Effector memory CD4-positive, alpha-beta T cell (primary cell): ENCODE data around the gene CSTB.

Experiments used
- DNase-seq, 3 donors: peaks; one replicate each; pipeline ENCODE4 v3.0.0-alpha.2; 2020
- H3K27ac ChIP-seq: 2 replicates; pipeline ENCODE4 v1.7.0; 2013; ENCODE audit warnings: mild to moderate bottlenecking, low read length, moderate library complexity; ENCODE audit not compliant: insufficient read depth, poor library complexity, severe bottlenecking
- H3K27me3 ChIP-seq: replicated peaks from 2 replicates; pipeline ENCODE4 v1.7.0; 2013; ENCODE audit warnings: mild to moderate bottlenecking, low read length; ENCODE audit not compliant: insufficient read depth, control insufficient read depth, poor library complexity, severe bottlenecking
- H3K36me3 ChIP-seq: 2 replicates; pipeline ENCODE4 v1.7.0; 2013; ENCODE audit warnings: mild to moderate bottlenecking, low read length, moderate library complexity; ENCODE audit not compliant: control insufficient read depth, insufficient read depth
- H3K4me1 ChIP-seq: 2 replicates; pipeline ENCODE4 v1.7.0; 2013; ENCODE audit warnings: low read length, mild to moderate bottlenecking; ENCODE audit not compliant: control insufficient read depth, insufficient read depth, poor library complexity, severe bottlenecking
- H3K4me3 ChIP-seq: 2 replicates; pipeline ENCODE4 v1.7.0; 2013; ENCODE audit warnings: low read length, low read depth, mild to moderate bottlenecking; ENCODE audit not compliant: insufficient read depth, poor library complexity, severe bottlenecking
- H3K9me3 ChIP-seq: 2 replicates; pipeline ENCODE4 v1.7.0; 2013; ENCODE audit warnings: mild to moderate bottlenecking, low read length, moderate library complexity; ENCODE audit not compliant: control insufficient read depth

The CSTB gene

DNA sequence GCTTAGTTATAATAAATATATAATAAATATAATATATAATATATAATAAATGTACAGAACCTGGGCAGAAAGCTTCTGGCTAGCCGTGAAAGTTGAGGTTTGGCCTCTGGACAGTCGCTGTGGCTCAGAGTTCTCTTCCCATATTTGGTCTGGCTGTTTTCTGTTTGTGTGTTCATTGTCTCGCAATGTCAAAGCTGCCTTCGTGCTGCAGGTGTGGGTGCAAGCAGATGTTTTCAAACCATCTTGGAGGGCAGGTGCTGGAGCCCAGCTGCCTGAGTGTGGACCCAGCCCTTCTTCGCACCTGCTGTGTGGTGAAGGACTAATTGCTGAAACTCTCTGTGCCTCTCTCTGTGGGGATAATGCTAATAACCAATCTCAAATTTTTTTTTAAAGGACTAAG, 3.6 kb upstream of the CSTB start:
- peaks cover 16% of the 10 kb centered on the region for H3K4me1 ChIP-seq
- no peaks in the 10 kb centered on the region for H3K36me3 ChIP-seq
- DNase-seq = no peak
- no peak overlapping the region for H3K4me3 ChIP-seq
- no peaks in the 10 kb centered on the region for H3K27me3 ChIP-seq
- no peak overlapping the region for H3K27ac ChIP-seq
- no peaks in the 10 kb centered on the region for H3K9me3 ChIP-seq

GRCh38 chr21:43778469-43779335, 2.6 kb upstream of the CSTB start:
- H3K4me1 ChIP-seq = peaks cover 18% of the 10 kb centered on the region
- no peak overlapping the region for H3K27ac ChIP-seq
- H3K27me3 ChIP-seq = no peaks in the 10 kb centered on the region
- H3K36me3 ChIP-seq = peaks cover 7% of the 10 kb centered on the region
- H3K9me3 ChIP-seq = no peaks in the 10 kb centered on the region
- DNase-seq = no peak
- no peak overlapping the region for H3K4me3 ChIP-seq

- no peak for DNase-seq
- H3K4me3 ChIP-seq = no peak overlapping the region
- H3K27me3 ChIP-seq = no peaks in the 10 kb centered on the region
- H3K9me3 ChIP-seq = no peaks in the 10 kb centered on the region
- H3K27ac ChIP-seq = no peak overlapping the region
- H3K36me3 ChIP-seq = peaks cover 15% of the 10 kb centered on the region
- peaks cover 18% of the 10 kb centered on the region for H3K4me1 ChIP-seq
Observed at GRCh38 chr21:43777953-43778352, 1.8 kb upstream of the CSTB start.

DNA sequence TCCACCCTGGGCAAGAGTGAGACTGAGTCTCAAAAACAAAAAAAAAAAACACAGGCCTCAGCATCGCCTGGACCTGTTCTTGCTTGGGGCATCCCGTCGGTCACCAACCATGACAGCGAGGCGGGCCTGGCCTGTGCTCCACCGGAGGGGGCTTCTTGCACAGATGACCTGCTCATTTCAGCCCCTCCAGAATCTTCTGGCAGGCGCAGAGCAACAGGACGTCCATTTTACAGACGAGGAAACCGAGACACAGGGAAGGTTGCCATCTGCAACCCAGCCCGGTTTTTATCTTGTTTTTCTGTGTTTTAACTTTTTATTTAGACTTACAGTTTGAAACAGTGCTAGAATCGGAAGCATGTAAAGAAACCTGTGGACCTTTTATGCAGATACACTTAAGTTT, 918 bp downstream of the CSTB start:
- Histone ChIP-seq H3K4me1 (peaks cover 18% of the 10 kb centered on the region), H3K27ac (peak overlapping the region; percentile 70), H3K4me3 (peak overlapping the region; percentile 94), H3K9me3 (no peaks in the 10 kb centered on the region), H3K36me3 (peaks cover 16% of the 10 kb centered on the region), H3K27me3 (no peaks in the 10 kb centered on the region)
- DNase-seq = no peak

DNA sequence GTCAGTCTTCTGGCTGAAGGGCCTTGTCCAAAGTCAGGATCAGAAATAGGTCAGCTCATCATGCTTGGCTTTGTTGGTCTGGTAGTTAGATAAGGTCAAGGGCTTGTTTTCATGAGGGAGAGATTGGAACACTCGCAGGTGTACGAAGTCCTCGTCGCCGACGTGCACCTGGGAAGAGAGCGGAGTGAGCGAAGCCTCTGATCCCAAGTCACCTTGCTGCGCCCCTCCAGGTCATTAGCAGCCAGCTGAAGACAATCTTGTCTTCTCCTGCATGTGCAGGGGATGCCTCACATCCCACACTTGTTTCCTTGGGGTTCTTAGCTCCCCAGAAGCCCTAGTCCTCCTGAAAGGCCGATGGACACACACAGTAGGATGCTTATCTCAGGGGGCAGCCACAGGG, 1.9 kb downstream of the CSTB start:
- DNase-seq = no peak
- Histone ChIP-seq H3K27ac (no peak overlapping the region), H3K9me3 (no peaks in the 10 kb centered on the region), H3K4me1 (peaks cover 18% of the 10 kb centered on the region), H3K36me3 (peaks cover 16% of the 10 kb centered on the region), H3K27me3 (no peaks in the 10 kb centered on the region), H3K4me3 (no peak overlapping the region)

DNA sequence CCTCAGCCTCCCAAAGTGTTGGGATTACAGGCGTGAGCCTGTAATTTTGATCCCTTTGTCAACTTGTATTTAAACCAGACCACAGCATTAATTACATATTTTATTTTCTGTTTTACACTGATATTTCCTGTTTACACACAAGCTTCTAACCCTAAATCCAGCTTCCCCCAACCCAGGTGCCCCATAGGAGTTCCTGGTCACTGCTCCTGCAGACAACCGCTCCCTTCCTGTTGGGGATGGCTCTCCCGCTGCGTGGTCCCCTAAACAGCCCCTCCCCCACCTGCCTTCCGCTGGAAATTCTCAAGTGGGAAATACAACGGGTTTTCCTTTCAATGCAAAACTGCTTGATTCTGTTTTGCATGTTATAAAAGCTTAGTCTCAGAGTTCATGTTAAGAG, 3.7 kb downstream of the CSTB start:
- Histone ChIP-seq H3K4me3 (no peak overlapping the region), H3K9me3 (no peaks in the 10 kb centered on the region), H3K4me1 (peaks cover 11% of the 10 kb centered on the region), H3K27me3 (no peaks in the 10 kb centered on the region), H3K36me3 (peaks cover 16% of the 10 kb centered on the region), H3K27ac (no peak overlapping the region)
- DNase-seq = no peak

DNA sequence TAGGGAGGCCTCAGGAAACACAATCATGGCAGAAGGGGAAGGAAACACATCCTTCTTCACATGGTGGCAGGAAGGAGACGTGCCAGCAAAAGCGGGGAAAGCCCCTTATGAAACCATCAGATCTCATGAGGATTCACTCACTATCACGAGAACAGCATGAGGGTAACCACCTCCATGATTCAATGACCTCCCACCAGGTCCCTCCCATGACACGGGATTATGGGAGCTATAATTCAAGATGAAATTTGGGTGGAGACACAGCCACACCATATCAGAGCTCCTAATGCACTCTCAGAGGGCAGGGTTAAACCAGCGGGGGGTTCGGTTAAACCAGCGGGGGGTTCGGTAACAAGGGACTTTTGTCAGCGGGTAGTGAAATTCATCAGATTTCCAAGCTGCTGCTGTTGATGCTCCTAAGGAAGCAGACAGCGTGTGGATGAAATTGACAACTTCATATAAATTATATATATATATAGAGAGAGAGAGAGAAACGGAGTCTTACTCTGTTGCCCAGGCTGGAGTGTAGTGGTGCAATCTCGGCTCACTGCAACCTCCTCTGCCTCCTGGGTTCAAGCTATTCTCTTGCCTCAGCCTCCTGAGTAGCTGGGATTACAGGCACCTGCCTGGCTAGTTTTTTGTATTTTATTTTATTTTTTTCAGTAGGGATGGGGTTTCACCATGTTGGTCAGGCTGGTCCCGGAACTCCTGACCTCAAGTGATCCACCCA, 4.2 kb downstream of the CSTB start:
- Histone ChIP-seq H3K27ac (no peak overlapping the region), H3K4me3 (no peak overlapping the region), H3K27me3 (no peaks in the 10 kb centered on the region), H3K9me3 (no peaks in the 10 kb centered on the region), H3K4me1 (peaks cover 11% of the 10 kb centered on the region), H3K36me3 (peaks cover 16% of the 10 kb centered on the region)
- DNase-seq = no peak

DNA sequence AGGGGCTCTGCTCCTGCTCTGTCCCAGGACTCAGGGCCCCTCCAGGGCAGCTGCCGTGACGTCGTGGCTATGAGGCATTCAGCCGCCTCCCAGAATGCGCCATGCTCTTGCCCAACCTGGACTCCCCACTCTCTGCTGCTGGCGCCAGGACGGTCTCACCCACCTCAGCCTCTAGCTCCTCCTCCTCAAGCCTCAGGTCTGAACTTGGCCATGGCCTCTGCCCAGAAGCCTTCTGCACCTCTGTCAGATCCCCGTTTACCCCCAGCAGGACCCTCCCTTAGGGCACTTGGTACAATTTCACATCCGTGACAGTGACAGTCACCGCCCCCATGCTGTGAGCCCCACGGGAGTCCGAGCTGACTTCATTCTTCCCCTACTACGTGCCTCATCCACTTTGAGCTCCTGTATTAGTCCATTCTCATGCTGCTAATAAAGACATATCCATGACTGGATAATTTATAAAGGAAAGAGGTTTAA, 4.9 kb downstream of the CSTB start:
- Histone ChIP-seq H3K4me3 (no peak overlapping the region), H3K9me3 (no peaks in the 10 kb centered on the region)
- no peak for DNase-seq

DNA sequence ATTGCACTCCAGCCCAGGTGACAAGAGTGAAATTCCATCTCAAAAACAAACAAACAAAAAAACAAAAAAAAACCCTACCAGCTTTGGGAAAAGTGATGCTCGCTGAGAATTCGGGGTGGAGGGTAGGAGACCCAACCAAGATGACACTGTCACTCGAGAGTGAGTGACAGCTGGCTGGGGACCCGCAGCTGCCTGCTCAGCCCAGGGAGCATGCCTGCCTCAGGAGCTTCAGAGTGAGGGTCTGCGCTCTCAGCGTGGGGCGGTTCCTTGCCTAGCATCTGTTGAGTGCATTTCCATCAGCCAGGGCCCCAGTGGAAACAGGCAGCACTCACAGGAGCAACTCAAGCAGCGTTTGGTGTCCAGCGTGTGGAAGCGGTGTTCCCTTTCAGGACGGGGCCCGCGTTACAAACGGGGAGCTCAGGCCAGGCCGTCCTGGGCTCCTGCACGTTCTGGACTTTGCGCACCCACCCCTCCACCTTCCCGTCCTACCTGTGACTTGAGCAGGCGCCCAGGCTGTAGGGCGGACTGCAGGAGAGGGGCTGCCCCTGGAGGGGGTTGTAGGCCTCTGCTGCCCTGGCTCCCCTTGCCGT, 5.9 kb downstream of the CSTB start:
- Histone ChIP-seq H3K4me3 (no peak overlapping the region), H3K27me3 (no peaks in the 10 kb centered on the region), H3K36me3 (peaks cover 16% of the 10 kb centered on the region), H3K27ac (no peak overlapping the region), H3K4me1 (peaks cover 8% of the 10 kb centered on the region), H3K9me3 (no peaks in the 10 kb centered on the region)
- no peak for DNase-seq

More for the DNA sequence above, 4.9 kb downstream of the CSTB start:
- Histone ChIP-seq H3K27ac (no peak overlapping the region), H3K36me3 (peaks cover 16% of the 10 kb centered on the region), H3K27me3 (no peaks in the 10 kb centered on the region), H3K4me1 (peaks cover 11% of the 10 kb centered on the region)
